GM10266 (cell line): ENCODE measurements around the gene PATJ.

ENCODE experiments used
- DNase-seq: peaks from one replicate; pipeline ENCODE4 v3.0.0; 2012; ENCODE audit errors: extremely low spot score
- TF ChIP-seq, protein P1 (sequence below): IDR thresholded peaks from 2 replicates; pipeline ENCODE4 v1.5.1; 2012; ENCODE audit warnings: mild to moderate bottlenecking, low read depth; ENCODE audit not compliant: control insufficient read depth, insufficient read depth; ENCODE audit errors: missing control alignments

The PATJ gene

DNA sequence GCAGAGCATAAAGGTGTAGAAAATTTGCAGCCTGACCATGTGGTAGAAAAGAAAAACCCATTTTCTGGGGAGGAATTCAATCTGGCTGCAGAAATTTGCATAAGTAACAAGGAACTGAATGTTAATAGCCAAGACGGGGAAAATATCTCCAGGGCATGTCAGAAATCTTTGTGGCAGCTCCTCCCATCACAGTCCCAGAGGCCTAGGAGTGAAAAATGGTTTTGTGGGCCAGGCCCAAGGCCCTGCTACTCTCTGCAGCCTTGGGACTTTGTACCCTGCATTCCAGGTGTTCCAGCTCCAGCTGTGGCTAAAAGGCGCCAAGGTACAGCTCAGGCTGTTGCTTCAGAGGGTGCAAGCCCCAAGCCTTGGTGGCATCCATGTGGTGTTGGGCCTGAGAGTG lies 152.9 kb downstream of the PATJ start:
- TF ChIP-seq, protein P1, sequence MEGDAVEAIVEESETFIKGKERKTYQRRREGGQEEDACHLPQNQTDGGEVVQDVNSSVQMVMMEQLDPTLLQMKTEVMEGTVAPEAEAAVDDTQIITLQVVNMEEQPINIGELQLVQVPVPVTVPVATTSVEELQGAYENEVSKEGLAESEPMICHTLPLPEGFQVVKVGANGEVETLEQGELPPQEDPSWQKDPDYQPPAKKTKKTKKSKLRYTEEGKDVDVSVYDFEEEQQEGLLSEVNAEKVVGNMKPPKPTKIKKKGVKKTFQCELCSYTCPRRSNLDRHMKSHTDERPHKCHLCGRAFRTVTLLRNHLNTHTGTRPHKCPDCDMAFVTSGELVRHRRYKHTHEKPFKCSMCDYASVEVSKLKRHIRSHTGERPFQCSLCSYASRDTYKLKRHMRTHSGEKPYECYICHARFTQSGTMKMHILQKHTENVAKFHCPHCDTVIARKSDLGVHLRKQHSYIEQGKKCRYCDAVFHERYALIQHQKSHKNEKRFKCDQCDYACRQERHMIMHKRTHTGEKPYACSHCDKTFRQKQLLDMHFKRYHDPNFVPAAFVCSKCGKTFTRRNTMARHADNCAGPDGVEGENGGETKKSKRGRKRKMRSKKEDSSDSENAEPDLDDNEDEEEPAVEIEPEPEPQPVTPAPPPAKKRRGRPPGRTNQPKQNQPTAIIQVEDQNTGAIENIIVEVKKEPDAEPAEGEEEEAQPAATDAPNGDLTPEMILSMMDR, result no peak
- DNase-seq, result no peak

DNA sequence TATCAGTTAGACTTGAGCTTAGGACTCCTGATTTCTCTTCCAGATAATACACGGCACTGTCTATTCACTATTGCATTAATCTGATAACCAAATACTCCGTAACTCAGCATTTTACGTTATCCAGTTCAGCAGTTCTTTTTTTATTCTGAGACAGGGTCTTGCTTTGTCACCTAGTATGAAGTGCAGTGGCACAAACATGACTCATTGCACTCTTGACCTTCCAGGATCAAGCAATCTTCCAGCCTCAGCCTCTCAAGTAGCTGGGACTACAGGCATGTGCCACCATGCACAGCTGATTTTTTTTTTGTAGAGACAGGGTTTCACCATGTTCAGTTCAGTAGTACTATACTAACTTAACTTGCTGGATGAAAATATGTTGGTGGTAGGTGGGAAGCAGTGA lies 156.4 kb downstream of the PATJ start:
- TF ChIP-seq, protein P1, result no peak
- DNase-seq, result no peak

DNA sequence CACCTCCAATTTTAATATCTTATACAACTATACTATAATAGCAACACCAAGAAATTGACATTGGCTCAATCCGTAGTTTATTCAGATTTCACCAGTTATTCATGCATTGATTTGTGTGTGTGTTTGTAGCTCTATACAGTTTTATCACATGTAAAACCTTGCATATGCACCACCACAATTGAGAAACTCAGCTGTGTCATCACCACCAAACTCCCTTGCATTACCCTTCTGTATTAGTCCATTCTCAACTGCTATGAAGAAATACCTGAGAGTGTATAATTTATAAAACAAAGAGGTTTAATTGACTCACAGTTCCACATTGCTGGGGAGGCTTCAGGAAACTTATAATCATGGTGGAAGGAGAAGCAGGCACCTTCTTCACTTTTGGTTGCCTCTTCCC lies 162.1 kb downstream of the PATJ start:
- TF ChIP-seq, protein P1, result no peak
- no peak for DNase-seq

- no peak for DNase-seq
Measured at GRCh38 chr1:61907102-61907501, 164.8 kb downstream of the PATJ start.

DNA sequence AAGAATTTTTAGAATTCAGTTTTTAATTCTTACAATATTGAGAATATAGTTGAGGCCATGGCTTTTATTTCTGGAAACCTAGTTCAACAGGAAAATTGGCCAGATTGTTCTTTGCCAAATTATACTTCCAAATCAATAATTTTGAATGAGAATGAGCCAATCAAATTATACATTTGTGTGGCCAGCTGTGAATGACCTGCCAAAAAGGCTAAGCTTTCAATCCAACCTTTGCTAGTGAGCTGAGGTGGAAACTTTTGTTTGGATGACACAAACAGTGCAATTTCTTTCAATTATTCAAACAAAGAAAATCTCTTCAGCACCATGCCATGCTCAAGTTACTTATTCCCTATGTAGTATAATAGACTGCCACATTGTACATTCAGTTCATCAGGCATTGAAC lies 167.8 kb downstream of the PATJ start:
- DNase-seq, result no peak
- TF ChIP-seq, protein P1, result no peak

More at GRCh38 chr1:61907102-61907501, 164.8 kb downstream of the PATJ start:
- TF ChIP-seq, protein P1, result no peak

DNA sequence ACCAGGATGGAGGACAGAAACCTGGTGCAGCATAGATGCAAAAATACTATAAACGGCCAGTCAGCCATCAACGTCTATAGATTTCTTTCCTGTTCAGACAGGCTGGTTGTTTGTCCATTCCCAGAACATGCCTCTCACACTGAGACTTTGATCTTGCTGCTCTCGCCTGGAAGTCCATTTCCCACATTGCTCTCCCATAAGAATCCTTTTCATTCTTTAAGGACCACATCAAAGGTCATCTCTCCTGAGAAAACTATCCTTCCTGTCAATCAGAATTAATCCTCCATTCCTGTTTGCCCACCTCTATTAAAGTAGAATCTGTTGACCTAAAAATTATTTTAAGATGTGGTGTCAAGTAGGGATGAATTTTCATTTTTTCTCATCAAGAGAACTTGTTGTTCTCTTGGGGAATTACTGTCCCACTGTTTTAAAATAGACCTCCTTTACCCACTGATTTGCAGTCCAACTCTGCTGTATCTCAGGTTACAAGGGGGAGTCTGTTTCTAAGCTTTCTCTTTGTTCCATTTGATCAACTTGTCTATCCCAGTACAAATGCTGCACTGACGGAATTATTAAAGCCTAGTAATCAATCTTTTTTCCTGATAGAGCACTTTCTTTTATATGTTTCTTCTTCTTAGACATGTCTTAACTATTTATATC lies 172.7 kb downstream of the PATJ start:
- DNase-seq, result no peak
- TF ChIP-seq, protein P1, result no peak

DNA sequence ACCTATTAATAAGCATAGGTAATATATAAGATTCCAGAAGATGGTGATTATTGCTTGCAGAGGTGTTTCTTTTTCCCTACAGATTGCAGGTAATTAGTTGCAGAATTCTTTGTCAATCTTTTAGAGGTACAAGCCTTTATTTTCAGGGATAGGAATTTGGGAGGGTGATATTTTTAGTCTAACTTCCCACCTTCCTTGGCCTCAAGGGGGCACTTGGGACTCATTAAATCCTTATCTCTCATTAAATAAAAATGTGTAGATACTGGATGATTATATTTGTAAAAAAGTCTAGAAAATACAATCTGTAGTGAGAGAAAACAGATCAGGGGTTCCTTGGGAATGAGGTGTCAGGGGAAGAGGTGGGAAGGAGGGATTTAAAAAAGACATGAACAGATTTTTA lies 179.2 kb downstream of the PATJ start:
- TF ChIP-seq, protein P1, result no peak
- DNase-seq, result no peak
